ENCODE data around the gene TAS2R5. TPM values are rescaled to one million over a fixed set of nuclear protein-coding genes. Genes with fewer than 3 reads are reported as not detected.

TAS2R5 gene
- total RNA-seq = 0.55 and 1.00 TPM in 2 replicates

GRCh38 chr7:141789917-141790316, at the start of gene TAS2R5:
TSS of gene TAS2R5 (plus strand) at chr7:141790217. CDS start at chr7:141790362, 145 bp downstream.

GRCh38 chr7:141763797-141764196, 26.2 kb upstream of the TAS2R5 start, which contains the start of gene TAS2R3:
TSS of gene TAS2R3 (plus strand) at chr7:141764097. CDS start at chr7:141764159, 62 bp downstream.

DNA sequence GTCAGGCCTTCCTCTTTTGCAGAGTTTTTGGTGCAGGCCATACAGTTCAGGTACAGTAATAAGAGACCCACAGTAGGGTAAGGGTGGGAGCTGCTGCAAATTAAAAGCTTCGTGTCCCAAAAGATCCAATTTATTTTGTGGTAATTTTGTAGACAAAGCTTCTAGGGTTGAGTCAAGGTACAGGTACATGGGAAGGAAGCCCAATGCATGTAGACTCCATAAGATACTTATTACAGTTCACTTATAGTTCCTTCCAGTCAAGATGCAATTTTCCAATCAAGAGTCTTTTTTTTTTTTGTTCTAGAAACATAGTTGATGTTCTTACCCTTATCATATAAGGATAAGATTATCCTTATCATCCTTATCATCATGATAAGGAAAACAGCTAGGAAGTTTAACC, 13.6 kb upstream of the TAS2R5 start, which contains the start of gene TAS2R4:
Gene TAS2R4 (plus strand): TSS at position 301 of the 400 bp plus-strand sequence. CDS start 1,815 bp downstream, outside the sequence.

Other genes with a start within 250 kb of the TAS2R5 start
- gene AGK, start 238.8 kb upstream of the TAS2R5 start, total RNA-seq = 26.7 and 32.5 TPM in 2 replicates
- 7.1 and 8.4 TPM in 2 replicates for gene DENND11, start 88.1 kb upstream of the TAS2R5 start, total RNA-seq
- not detected in 2 replicates for gene WEE2, start 81.9 kb upstream of the TAS2R5 start, total RNA-seq
- gene SSBP1, start 51.9 kb upstream of the TAS2R5 start, total RNA-seq = 127 and 211 TPM in 2 replicates
- gene TAS2R3, start 26.1 kb upstream of the TAS2R5 start, total RNA-seq = 0.44 and 1.2 TPM in 2 replicates
- gene TAS2R4, start 13.5 kb upstream of the TAS2R5 start, total RNA-seq = 0.55 and 1.1 TPM in 2 replicates
- not detected in 2 replicates for gene PRSS37, start 51.3 kb downstream of the TAS2R5 start, total RNA-seq
- gene OR9A4, start 126.2 kb downstream of the TAS2R5 start, total RNA-seq = not detected in 2 replicates
- under 0.01 TPM in 1 of 2 replicates, not detected in the other for gene CLEC5A, start 156.8 kb downstream of the TAS2R5 start, total RNA-seq
- not detected in 2 replicates for gene TAS2R38, start 183.6 kb downstream of the TAS2R5 start, total RNA-seq
- gene MGAM, start 205.7 kb downstream of the TAS2R5 start, total RNA-seq = 0.12 and 0.77 TPM in 2 replicates